ENCODE results near the gene SREBF1. TPM values are rescaled to one million over a fixed set of nuclear protein-coding genes. Genes with fewer than 3 reads are reported as not detected.
A peak's percentile ranks its signal among the peaks of the same experiment; 100 is the strongest.

Gene SREBF1
- total RNA-seq, 6 experiments from 2014 or later: 63.8 to 246 (median 173) TPM

GRCh38 chr17:17830269-17830567 lies 6.6 kb downstream of the SREBF1 start:
- H3K4me3 ChIP-seq: no peak overlapping the region
- no peaks in the 10 kb centered on the region for H3K36me3 ChIP-seq
- H3K9me3 ChIP-seq: no peaks in the 10 kb centered on the region
- no peaks in the 10 kb centered on the region for H3K27me3 ChIP-seq
- H3K27ac ChIP-seq: peak overlapping the region; percentile 65 to 91 (median 74)
- intact Hi-C loops (cut with DNase I): no loop called here
- no peak for ATAC-seq
- no peak for DNase-seq
- TF ChIP-seq POLR2A (IDR thresholded peaks at IDR 0.05): no peak
- TF ChIP-seq, protein P1, sequence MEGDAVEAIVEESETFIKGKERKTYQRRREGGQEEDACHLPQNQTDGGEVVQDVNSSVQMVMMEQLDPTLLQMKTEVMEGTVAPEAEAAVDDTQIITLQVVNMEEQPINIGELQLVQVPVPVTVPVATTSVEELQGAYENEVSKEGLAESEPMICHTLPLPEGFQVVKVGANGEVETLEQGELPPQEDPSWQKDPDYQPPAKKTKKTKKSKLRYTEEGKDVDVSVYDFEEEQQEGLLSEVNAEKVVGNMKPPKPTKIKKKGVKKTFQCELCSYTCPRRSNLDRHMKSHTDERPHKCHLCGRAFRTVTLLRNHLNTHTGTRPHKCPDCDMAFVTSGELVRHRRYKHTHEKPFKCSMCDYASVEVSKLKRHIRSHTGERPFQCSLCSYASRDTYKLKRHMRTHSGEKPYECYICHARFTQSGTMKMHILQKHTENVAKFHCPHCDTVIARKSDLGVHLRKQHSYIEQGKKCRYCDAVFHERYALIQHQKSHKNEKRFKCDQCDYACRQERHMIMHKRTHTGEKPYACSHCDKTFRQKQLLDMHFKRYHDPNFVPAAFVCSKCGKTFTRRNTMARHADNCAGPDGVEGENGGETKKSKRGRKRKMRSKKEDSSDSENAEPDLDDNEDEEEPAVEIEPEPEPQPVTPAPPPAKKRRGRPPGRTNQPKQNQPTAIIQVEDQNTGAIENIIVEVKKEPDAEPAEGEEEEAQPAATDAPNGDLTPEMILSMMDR (IDR thresholded peaks at IDR 0.05): no peak
- peaks cover 0 to 96% (median 51%) of the 10 kb centered on the region in 4 donors for H3K4me1 ChIP-seq
- 60% methylated on average over 2 of the region's 2 CpGs for WGBS (ENCODE audit: insufficient coverage, low coverage, low lambda C conversion rate, missing lambda C conversion rate)

DNA sequence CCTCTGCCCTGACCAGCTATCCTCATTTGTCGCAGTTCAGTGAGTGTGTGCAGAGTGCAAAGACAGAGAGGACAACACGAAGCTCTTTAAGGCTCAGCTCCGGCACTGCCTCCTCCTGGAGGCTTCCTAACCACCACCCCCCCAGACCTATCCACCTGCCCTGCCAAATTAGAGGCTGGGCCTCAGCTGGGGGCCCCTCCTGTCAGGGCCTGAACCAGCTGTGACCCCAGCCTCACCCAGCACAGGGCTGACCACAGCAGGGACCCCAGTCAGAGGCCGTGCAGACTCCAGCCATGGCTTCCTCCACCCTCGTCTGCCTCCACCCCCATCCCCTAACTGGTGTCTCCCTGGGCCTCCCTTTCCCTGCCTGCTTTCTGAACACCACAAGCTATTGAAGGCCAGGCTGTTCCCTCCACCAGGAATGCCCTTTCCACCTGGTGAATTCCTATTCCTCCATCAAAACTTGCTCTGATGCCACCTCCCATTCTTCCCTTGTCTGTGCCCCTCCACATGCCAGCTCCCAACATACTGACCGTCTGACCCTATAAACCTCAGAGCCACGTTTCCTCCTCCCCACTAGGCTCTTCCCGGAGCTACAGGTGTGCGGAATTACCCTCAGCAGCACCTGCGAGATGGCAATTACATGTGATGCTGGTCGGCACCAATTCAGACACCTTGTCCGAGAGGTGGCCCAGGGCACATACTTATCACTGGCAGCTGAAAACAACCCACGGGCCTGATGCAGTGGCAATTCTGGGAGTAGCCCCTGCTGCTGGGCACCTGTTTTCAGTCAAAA lies 8.8 kb downstream of the SREBF1 start:
- no peaks in the 10 kb centered on the region for H3K9me3 ChIP-seq
- peaks cover 0 to 90% (median 51%) of the 10 kb centered on the region in 4 donors for H3K4me1 ChIP-seq
- no peak for DNase-seq
- TF ChIP-seq, protein P1 (IDR thresholded peaks at IDR 0.05): no peak
- no peak for TF ChIP-seq POLR2A (IDR thresholded peaks at IDR 0.05)
- peak overlapping the region; percentile 28 to 86 (median 58) for H3K27ac ChIP-seq
- no peak for ATAC-seq
- H3K36me3 ChIP-seq: no peaks in the 10 kb centered on the region
- no peak overlapping the region for H3K4me3 ChIP-seq
- intact Hi-C loops (cut with DNase I): no loop called here
- 53% methylated on average over 5 of the region's 13 CpGs for WGBS (ENCODE audit: insufficient coverage, low coverage, low lambda C conversion rate, missing lambda C conversion rate)
- H3K27me3 ChIP-seq: no peaks in the 10 kb centered on the region

- WGBS (ENCODE audit: insufficient coverage, low coverage, low lambda C conversion rate, missing lambda C conversion rate): 74% methylated on average over 10 of the region's 16 CpGs
- peak; percentile 8 to 37 (median 12) for ATAC-seq
- intact Hi-C loops (cut with DNase I): no loop called here
- no peak for TF ChIP-seq POLR2A (IDR thresholded peaks at IDR 0.05)
- TF ChIP-seq, protein P1 (IDR thresholded peaks at IDR 0.05): no peak
- no peaks in the 10 kb centered on the region for H3K27me3 ChIP-seq
- H3K4me1 ChIP-seq: peaks cover 0 to 82% (median 47%) of the 10 kb centered on the region in 4 donors
- peak overlapping the region; percentile 28 to 86 (median 58) for H3K27ac ChIP-seq
- no peaks in the 10 kb centered on the region for H3K36me3 ChIP-seq
- H3K4me3 ChIP-seq: no peak overlapping the region
- H3K9me3 ChIP-seq: no peaks in the 10 kb centered on the region
- DNase-seq: peak; percentile 67 to 85 (median 76)
Measured at GRCh38 chr17:17826942-17827785, 9.6 kb downstream of the SREBF1 start.

- Histone ChIP-seq H3K9me3 (no peaks in the 10 kb centered on the region), H3K27me3 (no peaks in the 10 kb centered on the region), H3K4me1 (peaks cover 0 to 78% (median 45%) of the 10 kb centered on the region in 4 donors), H3K27ac (peak overlapping the region in 1 of 3 donors; percentile 86), H3K4me3 (no peak overlapping the region), H3K36me3 (no peaks in the 10 kb centered on the region)
- no peak for ATAC-seq
- no peak for DNase-seq
- intact Hi-C loops (cut with DNase I): no loop called here
- WGBS (ENCODE audit: insufficient coverage, low coverage, low lambda C conversion rate, missing lambda C conversion rate): no CpG with 5 or more reads among the region's 2 CpGs
- no peak for TF ChIP-seq POLR2A (IDR thresholded peaks at IDR 0.05)
- TF ChIP-seq, protein P1 (IDR thresholded peaks at IDR 0.05): no peak
Measured at GRCh38 chr17:17826342-17826713, 10.5 kb downstream of the SREBF1 start.
